Activated T-helper 1 cell treated with anti-CD3 and anti-CD28 coated beads, Interleukin-12 subunit alpha, Interleukin-12 subunit beta, Interleukin-2, Interleukin-4 antibody, amounts not matched to agents 30 ng/mL and 10 ng/mL and 1 ng/mL, durations not matched to agents 14 hours and 24 hours and 36 hours (primary cell): ENCODE measurements around the gene STK11IP. TPM values are rescaled to one million over a fixed set of nuclear protein-coding genes. Genes with fewer than 3 reads are reported as not detected.

Experiments used
- DNase-seq: peaks from one replicate; pipeline ENCODE4 v3.0.0; 2021; ENCODE audit warnings: low spot score
- H3K27ac Mint-ChIP-seq: one replicate; pipeline ENCODE4 v1.8.0; 2021; ENCODE audit warnings: mild to moderate bottlenecking, mixed read lengths
- H3K27me3 Mint-ChIP-seq: one replicate; pipeline ENCODE4 v1.8.0; 2022; ENCODE audit warnings: mild to moderate bottlenecking, moderate library complexity, mixed read lengths; ENCODE audit not compliant: insufficient read depth
- H3K36me3 Mint-ChIP-seq: one replicate; pipeline ENCODE4 v1.8.0; 2021; ENCODE audit warnings: low read depth, mixed read lengths
- H3K4me1 Mint-ChIP-seq: one replicate; pipeline ENCODE4 v1.8.0; 2021; ENCODE audit warnings: low read depth, mixed read lengths
- H3K4me3 Mint-ChIP-seq: one replicate; pipeline ENCODE4 v1.8.0; 2021; ENCODE audit warnings: mild to moderate bottlenecking, moderate library complexity, mixed read lengths
- H3K9me3 Mint-ChIP-seq: one replicate; pipeline ENCODE4 v1.8.0; 2021; ENCODE audit warnings: mixed read lengths
- intact Hi-C: fragments of 100-400 bp; cut with micrococcal nuclease; formaldehyde crosslinking; loops from one replicate; pipeline ENCODE4 v1.15.1; 2024
- total RNA-seq: library from RNA; stranded (reverse); gene quantifications from 2 replicates; pipeline ENCODE4 v1.2.3, GENCODE V29; 2022

The STK11IP gene
- total RNA-seq, 1 donor from 2014 or later: 38.0 TPM

- H3K4me1 Mint-ChIP-seq: peaks cover 6% of the 10 kb centered on the region
- intact Hi-C loops: no loop called here
- H3K27me3 Mint-ChIP-seq: peaks cover 17% of the 10 kb centered on the region
- H3K36me3 Mint-ChIP-seq: no peaks in the 10 kb centered on the region
- no peaks in the 10 kb centered on the region for H3K9me3 Mint-ChIP-seq
- no peak for DNase-seq
- H3K4me3 Mint-ChIP-seq: no peak overlapping the region
- H3K27ac Mint-ChIP-seq: no peak overlapping the region
These were observed 33.8 kb downstream of the STK11IP start for GRCh38 chr2:219631406-219631891.

- Mint-ChIP-seq H3K27me3 (peaks cover 10% of the 10 kb centered on the region), H3K27ac (no peak overlapping the region), H3K9me3 (no peaks in the 10 kb centered on the region), H3K4me1 (no peaks in the 10 kb centered on the region), H3K36me3 (no peaks in the 10 kb centered on the region), H3K4me3 (no peak overlapping the region)
- no peak for DNase-seq
- intact Hi-C loops: no loop called here
These were observed 34.5 kb downstream of the STK11IP start for GRCh38 chr2:219631904-219632759.

GRCh38 chr2:219632760-219633105 is 35.1 kb downstream of the STK11IP start:
- Mint-ChIP-seq H3K27me3 (peaks cover 10% of the 10 kb centered on the region), H3K4me1 (no peaks in the 10 kb centered on the region), H3K4me3 (no peak overlapping the region), H3K27ac (no peak overlapping the region), H3K9me3 (no peaks in the 10 kb centered on the region), H3K36me3 (no peaks in the 10 kb centered on the region)
- intact Hi-C loops: no loop called here
- no peak for DNase-seq

GRCh38 chr2:219633276-219634065 is 35.8 kb downstream of the STK11IP start:
- Mint-ChIP-seq H3K36me3 (no peaks in the 10 kb centered on the region), H3K4me3 (no peak overlapping the region), H3K4me1 (no peaks in the 10 kb centered on the region), H3K9me3 (no peaks in the 10 kb centered on the region), H3K27me3 (peaks cover 6% of the 10 kb centered on the region), H3K27ac (no peak overlapping the region)
- intact Hi-C loops: no loop called here
- no peak for DNase-seq

- H3K27me3 Mint-ChIP-seq: peaks cover 2% of the 10 kb centered on the region
- no peak for DNase-seq
- no peak overlapping the region for H3K27ac Mint-ChIP-seq
- no peaks in the 10 kb centered on the region for H3K9me3 Mint-ChIP-seq
- no peak overlapping the region for H3K4me3 Mint-ChIP-seq
- no peaks in the 10 kb centered on the region for H3K4me1 Mint-ChIP-seq
- no peaks in the 10 kb centered on the region for H3K36me3 Mint-ChIP-seq
- intact Hi-C loops: no loop called here
These were observed 36.7 kb downstream of the STK11IP start for GRCh38 chr2:219634171-219634940.

GRCh38 chr2:219634951-219635751 is 37.5 kb downstream of the STK11IP start:
- H3K4me3 Mint-ChIP-seq: no peak overlapping the region
- no peak for DNase-seq
- H3K4me1 Mint-ChIP-seq: no peaks in the 10 kb centered on the region
- H3K27me3 Mint-ChIP-seq: peaks cover 2% of the 10 kb centered on the region
- H3K9me3 Mint-ChIP-seq: no peaks in the 10 kb centered on the region
- no peak overlapping the region for H3K27ac Mint-ChIP-seq
- H3K36me3 Mint-ChIP-seq: no peaks in the 10 kb centered on the region
- intact Hi-C loops: no loop called here

- DNase-seq: no peak
- no peaks in the 10 kb centered on the region for H3K36me3 Mint-ChIP-seq
- intact Hi-C loops: no loop called here
- peaks cover 3% of the 10 kb centered on the region for H3K27me3 Mint-ChIP-seq
- H3K9me3 Mint-ChIP-seq: no peaks in the 10 kb centered on the region
- H3K4me1 Mint-ChIP-seq: no peaks in the 10 kb centered on the region
- H3K4me3 Mint-ChIP-seq: no peak overlapping the region
- no peak overlapping the region for H3K27ac Mint-ChIP-seq
These were observed 38.7 kb downstream of the STK11IP start for GRCh38 chr2:219636144-219636915.

GRCh38 chr2:219636941-219637841 is 39.5 kb downstream of the STK11IP start:
- DNase-seq: no peak
- Mint-ChIP-seq H3K9me3 (no peaks in the 10 kb centered on the region), H3K4me1 (peaks cover 5% of the 10 kb centered on the region), H3K36me3 (no peaks in the 10 kb centered on the region), H3K27ac (no peak overlapping the region), H3K4me3 (no peak overlapping the region), H3K27me3 (peaks cover 3% of the 10 kb centered on the region)
- intact Hi-C loops: no loop called here

GRCh38 chr2:219637842-219638185 is 40.2 kb downstream of the STK11IP start:
- no peaks in the 10 kb centered on the region for H3K9me3 Mint-ChIP-seq
- intact Hi-C loops: no loop called here

GRCh38 chr2:219638217-219638947 is 40.7 kb downstream of the STK11IP start:
- H3K27me3 Mint-ChIP-seq: peaks cover 6% of the 10 kb centered on the region
- no peaks in the 10 kb centered on the region for H3K36me3 Mint-ChIP-seq
- H3K4me1 Mint-ChIP-seq: peaks cover 11% of the 10 kb centered on the region
- H3K4me3 Mint-ChIP-seq: no peak overlapping the region
- H3K27ac Mint-ChIP-seq: no peak overlapping the region
- no peak for DNase-seq
- no peaks in the 10 kb centered on the region for H3K9me3 Mint-ChIP-seq
- intact Hi-C loops: no loop called here

More at GRCh38 chr2:219637842-219638185, 40.2 kb downstream of the STK11IP start:
- DNase-seq: no peak
- Mint-ChIP-seq H3K27me3 (peaks cover 6% of the 10 kb centered on the region), H3K4me3 (no peak overlapping the region), H3K36me3 (no peaks in the 10 kb centered on the region), H3K4me1 (peaks cover 11% of the 10 kb centered on the region), H3K27ac (no peak overlapping the region)
